Fibroblast of lung (primary cell): ENCODE results near the gene GHDC. TPM values are rescaled to one million over a fixed set of nuclear protein-coding genes. Genes with fewer than 3 reads are reported as not detected.
"Not testable (repeated sequence)": the region's sequence is repeated elsewhere in the genome, so short reads cannot be mapped to it uniquely, and the experiment has no call there.

ENCODE experiments used
- DNase-seq, 2 donors: peaks; one replicate each; pipeline versions ENCODE4 v3.0.0 to v3.0.0-alpha.2; 2010; ENCODE audit warnings: low read depth in 2 of 2
- H2AFZ ChIP-seq: 2 replicates; pipeline ENCODE4 v1.5.1; 2012; ENCODE audit warnings: low read length, control low read depth, inconsistent platforms
- H3K27ac ChIP-seq: 2 replicates; pipeline ENCODE4 v1.5.1; 2011; ENCODE audit warnings: low read length, control low read depth; ENCODE audit not compliant: insufficient read depth
- H3K27me3 ChIP-seq: 2 replicates; pipeline ENCODE4 v1.5.1; 2011; ENCODE audit warnings: mild to moderate bottlenecking, low read length; ENCODE audit not compliant: control insufficient read depth, insufficient read depth
- H3K36me3 ChIP-seq: 2 replicates; pipeline ENCODE4 v1.5.1; 2011; ENCODE audit warnings: low read length; ENCODE audit not compliant: control insufficient read depth, insufficient read depth
- H3K4me1 ChIP-seq: 2 replicates; pipeline ENCODE4 v1.5.1; 2011; ENCODE audit warnings: low read length; ENCODE audit not compliant: control insufficient read depth, insufficient read depth; ENCODE audit errors: extremely low read depth
- H3K4me2 ChIP-seq: 2 replicates; pipeline ENCODE4 v1.5.1; 2011; ENCODE audit warnings: low read length, control low read depth; ENCODE audit not compliant: insufficient read depth; ENCODE audit errors: extremely low read depth
- H3K4me3 ChIP-seq, 4 experiments: fragments of 200-600 bp in 1 of 4; sonication (generic) in 1 of 4; replicated peaks in 1 of 4; 2 replicates each; pipeline ENCODE4 v1.5.1; 2011 to 2016; ENCODE audit warnings: low read length in 4 of 4, low read depth in 3 of 4, mild to moderate bottlenecking in 3 of 4, control low read depth in 2 of 4, inconsistent platforms in 1 of 4, mixed read lengths in 1 of 4; ENCODE audit not compliant: insufficient read depth in 1 of 4; ENCODE audit errors: control extremely low read depth in 1 of 4
- H3K79me2 ChIP-seq: 2 replicates; pipeline ENCODE4 v1.5.1; 2012; ENCODE audit warnings: mild to moderate bottlenecking, low read length, inconsistent platforms; ENCODE audit not compliant: control insufficient read depth, insufficient read depth
- H3K9ac ChIP-seq: 2 replicates; pipeline ENCODE4 v1.5.1; 2011; ENCODE audit warnings: mild to moderate bottlenecking, low read length, control low read depth; ENCODE audit not compliant: insufficient read depth
- H3K9me3 ChIP-seq: 2 replicates; pipeline ENCODE4 v1.5.1; 2012; ENCODE audit warnings: low read depth, low read length; ENCODE audit not compliant: control insufficient read depth, insufficient read depth
- H4K20me1 ChIP-seq: 2 replicates; pipeline ENCODE4 v1.5.1; 2011; ENCODE audit warnings: low read length; ENCODE audit not compliant: control insufficient read depth, insufficient read depth; ENCODE audit errors: extremely low read depth
- CTCF ChIP-seq, 2 donors: IDR thresholded peaks in 1 of 2; conservative IDR thresholded peaks in 1 of 2; 1 replicate in 1 of 2; 2 replicates in 1 of 2; pipeline ENCODE4 v1.5.1; 2011 to 2012; ENCODE audit warnings: low read length in 2 of 2, control low read depth in 1 of 2, inconsistent platforms in 1 of 2, low read depth in 1 of 2, mild to moderate bottlenecking in 1 of 2
- EZH2 ChIP-seq: IDR thresholded peaks from 2 replicates; pipeline ENCODE4 v1.5.1; 2012; ENCODE audit warnings: low read length, control low read depth, mild to moderate bottlenecking; ENCODE audit errors: missing control alignments
- polyA plus RNA-seq, 2 donors: library from polyadenylated mRNA; depleted of rRNA in 1 of 2; stranded (reverse) in 1 of 2; unstranded in 1 of 2; fragments of >200 nt; gene quantifications; 2 replicates each; pipeline ENCODE4 v1.2.1, GENCODE V29; 2011 to 2012; ENCODE audit warnings: missing spikeins in 1 of 2
- total RNA-seq: library from RNA; depleted of rRNA; stranded (reverse); fragments of >200 nt; gene quantifications from 2 replicates; pipeline ENCODE4 v1.2.1, GENCODE V29; 2014

The GHDC gene
- total and polyA plus RNA-seq, 2 donors (not counting 1 experiment from before 2014, with no cell fraction given), result 6.7 to 26.6 TPM

DNA sequence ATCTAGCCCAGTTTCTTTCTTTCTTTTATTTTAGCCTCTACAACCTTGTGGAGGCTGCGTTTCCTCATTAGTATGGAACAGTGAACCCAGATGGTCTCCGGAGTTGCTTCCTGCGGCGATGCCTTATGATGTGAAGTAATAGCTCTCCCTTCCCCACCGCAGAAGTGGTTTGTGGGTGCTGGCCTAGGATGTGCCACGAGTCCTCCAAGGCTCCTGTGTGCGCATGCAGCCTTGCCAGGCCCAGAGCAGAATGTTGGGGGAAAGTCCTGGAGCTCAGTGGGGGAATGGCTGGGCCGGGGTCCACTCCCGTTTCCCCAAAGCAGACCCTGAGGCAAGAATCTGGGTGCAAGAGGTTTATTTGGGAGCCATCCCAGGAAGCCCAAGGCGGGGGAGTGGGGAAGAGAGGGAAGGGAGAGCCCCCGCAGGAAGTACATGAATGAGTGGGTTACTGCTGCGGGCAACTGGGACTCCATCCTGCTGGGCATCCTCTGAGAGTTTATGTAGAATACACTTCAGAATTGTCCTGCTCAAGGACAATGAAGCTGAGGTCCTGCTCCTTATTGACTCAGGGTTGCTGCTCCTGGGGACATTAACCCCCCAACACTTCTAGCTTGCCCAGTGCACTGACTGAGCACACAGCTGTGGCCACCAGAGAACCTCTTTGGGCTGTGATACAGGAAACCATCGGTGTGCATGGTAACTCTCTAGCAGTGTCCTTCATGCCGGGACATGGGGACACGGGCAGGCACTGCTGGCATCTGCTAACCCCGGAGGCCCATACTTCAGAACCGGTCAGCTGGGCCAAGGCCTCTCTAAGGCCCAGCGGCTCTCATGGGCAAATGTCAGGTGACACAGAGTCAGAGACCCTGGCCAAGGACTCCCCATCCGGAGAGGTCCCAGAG is 5.3 kb downstream of the GHDC start:
- Histone ChIP-seq H2AFZ (no peak overlapping the region), H3K36me3 (no peaks in the 10 kb centered on the region)
- TF ChIP-seq CTCF (conservative IDR thresholded peaks at IDR 0.05 in 1 of 2, IDR thresholded peaks at IDR 0.05 in 1 of 2; ENCODE audit: low read depth in 1 of 2, low read length in 2 of 2) (no peak), EZH2 (no peak)

GRCh38 chr17:42187833-42188232 is 6.5 kb downstream of the GHDC start:
- DNase-seq, result no peak
- no peaks in the 10 kb centered on the region for H3K79me2 ChIP-seq
- no peak overlapping the region for H2AFZ ChIP-seq
- no peaks in the 10 kb centered on the region for H3K9me3 ChIP-seq
- H3K9ac ChIP-seq, result no peak overlapping the region
- TF ChIP-seq EZH2, result no peak
- no peak for TF ChIP-seq CTCF (conservative IDR thresholded peaks at IDR 0.05 in 1 of 2, IDR thresholded peaks at IDR 0.05 in 1 of 2; ENCODE audit: low read depth in 1 of 2, low read length in 2 of 2)
- no peaks in the 10 kb centered on the region for H3K27me3 ChIP-seq
- no peak overlapping the region for H3K4me2 ChIP-seq
- no peaks in the 10 kb centered on the region for H3K36me3 ChIP-seq
- H4K20me1 ChIP-seq, result no peaks in the 10 kb centered on the region
- H3K27ac ChIP-seq, result no peak overlapping the region
- H3K4me1 ChIP-seq, result peaks cover 7% of the 10 kb centered on the region
- H3K4me3 ChIP-seq, result no peak overlapping the region

More for the DNA sequence above, 5.3 kb downstream of the GHDC start:
- H3K79me2 ChIP-seq, result no peaks in the 10 kb centered on the region
- H4K20me1 ChIP-seq, result no peaks in the 10 kb centered on the region
- no peak overlapping the region for H3K27ac ChIP-seq
- H3K4me2 ChIP-seq, result no peak overlapping the region
- no peak overlapping the region for H3K9ac ChIP-seq
- H3K4me3 ChIP-seq, result no peak overlapping the region
- no peaks in the 10 kb centered on the region for H3K4me1 ChIP-seq
- H3K9me3 ChIP-seq, result no peaks in the 10 kb centered on the region
- DNase-seq, result no peak
- no peaks in the 10 kb centered on the region for H3K27me3 ChIP-seq

- H3K27ac ChIP-seq, DNase-seq, H3K4me3 ChIP-seq, H3K4me2 ChIP-seq, H3K36me3 ChIP-seq, H4K20me1 ChIP-seq, H3K9me3 ChIP-seq, H3K9ac ChIP-seq, H2AFZ ChIP-seq, H3K27me3 ChIP-seq, H3K4me1 ChIP-seq, H3K79me2 ChIP-seq: not testable (repeated sequence)
These were observed 8.1 kb downstream of the GHDC start for GRCh38 chr17:42186191-42186590.
